WTC11 (cell line): ENCODE results near the gene KDM4F.
"Not testable (repeated sequence)": the region's sequence is repeated elsewhere in the genome, so short reads cannot be mapped to it uniquely, and the experiment has no call there.

Experiments used
- CBFB ChIP-seq: sonication (generic); formaldehyde crosslinking; IDR thresholded peaks from 2 replicates; pipeline ENCODE4 v1.8.1; 2022; ENCODE audit warnings: mild to moderate bottlenecking, low read depth, missing genetic modification reagents
- TF ChIP-seq, protein P1 (sequence below): fragments of 200-600 bp; IDR thresholded peaks from 2 replicates; pipeline ENCODE4 v1.8.0; 2022; ENCODE audit warnings: antibody characterized with exemption

- TF ChIP-seq, protein P1, sequence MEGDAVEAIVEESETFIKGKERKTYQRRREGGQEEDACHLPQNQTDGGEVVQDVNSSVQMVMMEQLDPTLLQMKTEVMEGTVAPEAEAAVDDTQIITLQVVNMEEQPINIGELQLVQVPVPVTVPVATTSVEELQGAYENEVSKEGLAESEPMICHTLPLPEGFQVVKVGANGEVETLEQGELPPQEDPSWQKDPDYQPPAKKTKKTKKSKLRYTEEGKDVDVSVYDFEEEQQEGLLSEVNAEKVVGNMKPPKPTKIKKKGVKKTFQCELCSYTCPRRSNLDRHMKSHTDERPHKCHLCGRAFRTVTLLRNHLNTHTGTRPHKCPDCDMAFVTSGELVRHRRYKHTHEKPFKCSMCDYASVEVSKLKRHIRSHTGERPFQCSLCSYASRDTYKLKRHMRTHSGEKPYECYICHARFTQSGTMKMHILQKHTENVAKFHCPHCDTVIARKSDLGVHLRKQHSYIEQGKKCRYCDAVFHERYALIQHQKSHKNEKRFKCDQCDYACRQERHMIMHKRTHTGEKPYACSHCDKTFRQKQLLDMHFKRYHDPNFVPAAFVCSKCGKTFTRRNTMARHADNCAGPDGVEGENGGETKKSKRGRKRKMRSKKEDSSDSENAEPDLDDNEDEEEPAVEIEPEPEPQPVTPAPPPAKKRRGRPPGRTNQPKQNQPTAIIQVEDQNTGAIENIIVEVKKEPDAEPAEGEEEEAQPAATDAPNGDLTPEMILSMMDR: not testable (repeated sequence)
- not testable (repeated sequence) for TF ChIP-seq CBFB (CRISPR knock-in tag)
Measured at GRCh38 chr11:95037356-95038035, 11.7 kb upstream of the KDM4F start.
